Measurements from ENCODE around the gene WFDC8.

DNA sequence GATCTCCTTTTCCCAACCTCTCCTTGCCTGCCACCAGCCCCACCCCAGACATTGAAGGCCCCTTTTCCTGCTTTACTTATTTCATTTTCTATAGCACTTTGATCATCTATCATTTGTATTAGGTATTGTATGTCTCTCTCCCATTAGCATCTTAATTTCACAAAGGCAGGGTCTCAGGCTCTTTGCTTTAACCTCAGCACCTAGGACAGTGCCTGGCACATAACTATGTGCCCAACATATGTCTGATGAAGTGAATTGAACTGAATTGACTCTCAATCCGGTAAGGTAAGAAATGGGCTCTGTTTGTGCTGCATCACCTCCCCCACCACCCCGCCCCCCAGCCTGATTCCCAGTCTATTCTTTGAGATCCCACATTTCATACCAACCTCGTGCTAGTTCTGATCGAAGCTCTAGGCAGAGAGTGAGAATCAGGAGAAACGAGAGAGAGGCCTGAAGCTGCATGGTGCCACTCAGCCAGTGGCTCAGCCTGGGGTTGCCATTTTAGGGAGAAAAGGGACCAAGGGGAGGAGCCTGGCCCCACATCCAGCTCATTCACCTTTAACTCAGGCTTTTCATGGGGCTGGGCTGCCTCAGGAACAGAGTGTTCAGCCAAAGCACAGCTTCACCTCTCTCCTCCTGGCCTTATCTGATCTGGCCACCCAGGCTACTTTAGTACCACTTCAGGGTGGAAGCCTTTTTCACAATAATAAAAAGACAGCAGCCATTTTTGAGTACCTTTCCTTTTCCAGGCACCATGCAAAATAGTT is 63.8 kb downstream of the WFDC8 start, which contains the start of gene SPINT3:
- TF ChIP-seq EP300 (IDR thresholded peaks at IDR 0.05) (no peak), POLR2A (IDR thresholded peaks at IDR 0.05) (no peak)
- TF ChIP-seq, protein P1, sequence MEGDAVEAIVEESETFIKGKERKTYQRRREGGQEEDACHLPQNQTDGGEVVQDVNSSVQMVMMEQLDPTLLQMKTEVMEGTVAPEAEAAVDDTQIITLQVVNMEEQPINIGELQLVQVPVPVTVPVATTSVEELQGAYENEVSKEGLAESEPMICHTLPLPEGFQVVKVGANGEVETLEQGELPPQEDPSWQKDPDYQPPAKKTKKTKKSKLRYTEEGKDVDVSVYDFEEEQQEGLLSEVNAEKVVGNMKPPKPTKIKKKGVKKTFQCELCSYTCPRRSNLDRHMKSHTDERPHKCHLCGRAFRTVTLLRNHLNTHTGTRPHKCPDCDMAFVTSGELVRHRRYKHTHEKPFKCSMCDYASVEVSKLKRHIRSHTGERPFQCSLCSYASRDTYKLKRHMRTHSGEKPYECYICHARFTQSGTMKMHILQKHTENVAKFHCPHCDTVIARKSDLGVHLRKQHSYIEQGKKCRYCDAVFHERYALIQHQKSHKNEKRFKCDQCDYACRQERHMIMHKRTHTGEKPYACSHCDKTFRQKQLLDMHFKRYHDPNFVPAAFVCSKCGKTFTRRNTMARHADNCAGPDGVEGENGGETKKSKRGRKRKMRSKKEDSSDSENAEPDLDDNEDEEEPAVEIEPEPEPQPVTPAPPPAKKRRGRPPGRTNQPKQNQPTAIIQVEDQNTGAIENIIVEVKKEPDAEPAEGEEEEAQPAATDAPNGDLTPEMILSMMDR (IDR thresholded peaks at IDR 0.05): no peak

Data from gastroesophageal sphincter (tissue), 3 donors.